Measurements from ENCODE around the gene SETD5. TPM values are rescaled to one million over a fixed set of nuclear protein-coding genes. Genes with fewer than 3 reads are reported as not detected.

Gene SETD5
- total RNA-seq, 2 donors from 2014 or later = 107 to 148 TPM

GRCh38 chr3:9397906-9398699 lies 688 bp downstream of the SETD5 start:
- no peak for ATAC-seq (replicated peaks)
- H3K9me3 Mint-ChIP-seq = no peaks in the 10 kb centered on the region
- peak overlapping the region; percentile 98 for H3K4me3 Mint-ChIP-seq
- peaks cover 80% of the 10 kb centered on the region for H3K36me3 Mint-ChIP-seq (ENCODE audit: low read depth)
- peak overlapping the region; percentile 98 for H3K27ac Mint-ChIP-seq
- peaks cover 37% of the 10 kb centered on the region for H3K4me1 Mint-ChIP-seq
- no peaks in the 10 kb centered on the region for H3K27me3 Mint-ChIP-seq

- ATAC-seq (replicated peaks) = no peak
- no peaks in the 10 kb centered on the region for H3K27me3 Mint-ChIP-seq
- H3K27ac Mint-ChIP-seq = peak overlapping the region; percentile 98
- H3K36me3 Mint-ChIP-seq (ENCODE audit: low read depth) = peaks cover 73% of the 10 kb centered on the region
- peaks cover 37% of the 10 kb centered on the region for H3K4me1 Mint-ChIP-seq
- no peaks in the 10 kb centered on the region for H3K9me3 Mint-ChIP-seq
- peak overlapping the region; percentile 98 for H3K4me3 Mint-ChIP-seq
These were observed 1.4 kb downstream of the SETD5 start for GRCh38 chr3:9398700-9399336.

- Mint-ChIP-seq H3K27me3 (no peaks in the 10 kb centered on the region), H3K4me3 (peak overlapping the region; percentile 98), H3K36me3 (ENCODE audit: low read depth) (peaks cover 68% of the 10 kb centered on the region), H3K9me3 (no peaks in the 10 kb centered on the region), H3K4me1 (peaks cover 35% of the 10 kb centered on the region), H3K27ac (peak overlapping the region; percentile 98)
- ATAC-seq (replicated peaks) = no peak
These were observed 1.9 kb downstream of the SETD5 start for GRCh38 chr3:9399337-9399703.

GRCh38 chr3:9399746-9400145 lies 2.3 kb downstream of the SETD5 start:
- peaks cover 35% of the 10 kb centered on the region for H3K4me1 Mint-ChIP-seq
- peak overlapping the region; percentile 98 for H3K27ac Mint-ChIP-seq
- H3K9me3 Mint-ChIP-seq = no peaks in the 10 kb centered on the region
- ATAC-seq (replicated peaks) = no peak
- H3K4me3 Mint-ChIP-seq = peak overlapping the region; percentile 98
- peaks cover 64% of the 10 kb centered on the region for H3K36me3 Mint-ChIP-seq (ENCODE audit: low read depth)
- H3K27me3 Mint-ChIP-seq = no peaks in the 10 kb centered on the region

GRCh38 chr3:9400616-9401015 lies 3.2 kb downstream of the SETD5 start:
- Mint-ChIP-seq H3K4me3 (peak overlapping the region; percentile 98), H3K27ac (peak overlapping the region; percentile 98), H3K9me3 (no peaks in the 10 kb centered on the region), H3K4me1 (peaks cover 38% of the 10 kb centered on the region), H3K27me3 (no peaks in the 10 kb centered on the region), H3K36me3 (ENCODE audit: low read depth) (peaks cover 55% of the 10 kb centered on the region)
- no peak for ATAC-seq (replicated peaks)

- no peaks in the 10 kb centered on the region for H3K27me3 Mint-ChIP-seq
- no peaks in the 10 kb centered on the region for H3K9me3 Mint-ChIP-seq
- H3K36me3 Mint-ChIP-seq (ENCODE audit: low read depth) = peaks cover 46% of the 10 kb centered on the region
- H3K4me1 Mint-ChIP-seq = peaks cover 41% of the 10 kb centered on the region
- ATAC-seq (replicated peaks) = no peak
- H3K27ac Mint-ChIP-seq = no peak overlapping the region
- peak overlapping the region; percentile 98 for H3K4me3 Mint-ChIP-seq
These were observed 4.6 kb downstream of the SETD5 start for GRCh38 chr3:9401986-9402385.

GRCh38 chr3:9402410-9403228 lies 5.2 kb downstream of the SETD5 start:
- H3K27ac Mint-ChIP-seq = no peak overlapping the region
- no peaks in the 10 kb centered on the region for H3K9me3 Mint-ChIP-seq
- H3K27me3 Mint-ChIP-seq = no peaks in the 10 kb centered on the region
- peak overlapping the region; percentile 98 for H3K4me3 Mint-ChIP-seq
- no peak for ATAC-seq (replicated peaks)
- H3K4me1 Mint-ChIP-seq = peaks cover 41% of the 10 kb centered on the region
- H3K36me3 Mint-ChIP-seq (ENCODE audit: low read depth) = peaks cover 42% of the 10 kb centered on the region

GRCh38 chr3:9403463-9403862 lies 6.0 kb downstream of the SETD5 start:
- H3K4me3 Mint-ChIP-seq = no peak overlapping the region
- peaks cover 41% of the 10 kb centered on the region for H3K4me1 Mint-ChIP-seq
- no peaks in the 10 kb centered on the region for H3K27me3 Mint-ChIP-seq
- ATAC-seq (replicated peaks) = no peak
- H3K27ac Mint-ChIP-seq = no peak overlapping the region
- H3K9me3 Mint-ChIP-seq = no peaks in the 10 kb centered on the region
- H3K36me3 Mint-ChIP-seq (ENCODE audit: low read depth) = peaks cover 40% of the 10 kb centered on the region

- no peak for ATAC-seq (replicated peaks)
- Mint-ChIP-seq H3K4me3 (peak overlapping the region; percentile 50), H3K27me3 (no peaks in the 10 kb centered on the region), H3K27ac (no peak overlapping the region), H3K9me3 (no peaks in the 10 kb centered on the region), H3K36me3 (ENCODE audit: low read depth) (peaks cover 40% of the 10 kb centered on the region), H3K4me1 (peaks cover 50% of the 10 kb centered on the region)
These were observed 7.3 kb downstream of the SETD5 start for GRCh38 chr3:9404680-9405079.

- Mint-ChIP-seq H3K27me3 (no peaks in the 10 kb centered on the region), H3K4me3 (peak overlapping the region; percentile 2), H3K27ac (no peak overlapping the region), H3K4me1 (peaks cover 52% of the 10 kb centered on the region), H3K36me3 (ENCODE audit: low read depth) (peaks cover 36% of the 10 kb centered on the region), H3K9me3 (no peaks in the 10 kb centered on the region)
- ATAC-seq (replicated peaks) = no peak
These were observed 8.3 kb downstream of the SETD5 start for GRCh38 chr3:9405756-9406155.

GRCh38 chr3:9406856-9407626 lies 9.6 kb downstream of the SETD5 start:
- no peak for ATAC-seq (replicated peaks)
- Mint-ChIP-seq H3K27ac (no peak overlapping the region), H3K36me3 (ENCODE audit: low read depth) (peaks cover 23% of the 10 kb centered on the region), H3K9me3 (no peaks in the 10 kb centered on the region), H3K4me3 (no peak overlapping the region), H3K27me3 (no peaks in the 10 kb centered on the region), H3K4me1 (peaks cover 43% of the 10 kb centered on the region)

- H3K27ac Mint-ChIP-seq = no peak overlapping the region
- H3K4me1 Mint-ChIP-seq = peaks cover 34% of the 10 kb centered on the region
- H3K9me3 Mint-ChIP-seq = no peaks in the 10 kb centered on the region
- H3K4me3 Mint-ChIP-seq = no peak overlapping the region
- H3K36me3 Mint-ChIP-seq (ENCODE audit: low read depth) = peaks cover 18% of the 10 kb centered on the region
- H3K27me3 Mint-ChIP-seq = no peaks in the 10 kb centered on the region
- ATAC-seq (replicated peaks) = no peak
These were observed 10.6 kb downstream of the SETD5 start for GRCh38 chr3:9408061-9408460.

- H3K27me3 Mint-ChIP-seq = no peaks in the 10 kb centered on the region
- peaks cover 23% of the 10 kb centered on the region for H3K36me3 Mint-ChIP-seq (ENCODE audit: low read depth)
- ATAC-seq (replicated peaks) = no peak
- no peak overlapping the region for H3K4me3 Mint-ChIP-seq
- H3K27ac Mint-ChIP-seq = no peak overlapping the region
- peaks cover 37% of the 10 kb centered on the region for H3K4me1 Mint-ChIP-seq
- H3K9me3 Mint-ChIP-seq = no peaks in the 10 kb centered on the region
These were observed 11.1 kb downstream of the SETD5 start for GRCh38 chr3:9408546-9408945.

All from activated T-helper 17 cell treated with anti-CD3 and anti-CD28 coated beads, Interleukin-2, amount 50 U/mL, for 72 hours (primary cell).